Right renal cortex interstitium (tissue), 3 donors: Measurements from ENCODE around the gene TSHZ2. TPM values are rescaled to one million over a fixed set of nuclear protein-coding genes. Genes with fewer than 3 reads are reported as not detected.
"Not testable (repeated sequence)": the region's sequence is repeated elsewhere in the genome, so short reads cannot be mapped to it uniquely, and the experiment has no call there.

Experiments
- DNase-seq, 3 donors: peaks; one replicate each; pipeline ENCODE4 v3.0.0-alpha.2; 2013; ENCODE audit warnings: low read depth in 3 of 3, low spot score in 2 of 3
- polyA plus RNA-seq, 3 donors: library from polyadenylated mRNA; unstranded; fragments of 120-200 nt; gene quantifications; one replicate each; pipeline ENCODE4 v1.2.1, GENCODE V29; 2013; ENCODE audit not compliant: insufficient read length in 3 of 3

Gene TSHZ2
- polyA plus RNA-seq, 3 donors = 10.5 to 15.0 (median 14.4) TPM

- not testable (repeated sequence) for DNase-seq
These were observed 500.7 kb downstream of the TSHZ2 start for GRCh38 chr20:53472859-53473258.

- DNase-seq = no peak
These were observed 508.8 kb downstream of the TSHZ2 start for GRCh38 chr20:53480913-53481312.

- DNase-seq = no peak
These were observed 515.5 kb downstream of the TSHZ2 start for GRCh38 chr20:53487461-53488200.

GRCh38 chr20:53488775-53489272, 516.7 kb downstream of the TSHZ2 start:
- DNase-seq = no peak

GRCh38 chr20:53489528-53489927, 517.4 kb downstream of the TSHZ2 start:
- DNase-seq = no peak

- no peak for DNase-seq
These were observed 518.5 kb downstream of the TSHZ2 start for GRCh38 chr20:53490620-53491019.

GRCh38 chr20:53491462-53491861, 519.3 kb downstream of the TSHZ2 start:
- DNase-seq = no peak

GRCh38 chr20:53492212-53492611, 520.1 kb downstream of the TSHZ2 start:
- no peak for DNase-seq

- no peak for DNase-seq
These were observed 521.2 kb downstream of the TSHZ2 start for GRCh38 chr20:53493311-53493857.

GRCh38 chr20:53494753-53495152, 522.6 kb downstream of the TSHZ2 start:
- DNase-seq = no peak

GRCh38 chr20:53495398-53496092, 523.4 kb downstream of the TSHZ2 start:
- no peak for DNase-seq

- DNase-seq = no peak
These were observed 525.1 kb downstream of the TSHZ2 start for GRCh38 chr20:53497246-53497645.

- DNase-seq = no peak
These were observed 526.2 kb downstream of the TSHZ2 start for GRCh38 chr20:53498341-53498740.

GRCh38 chr20:53500651-53501050, 528.5 kb downstream of the TSHZ2 start:
- no peak for DNase-seq

- no peak for DNase-seq
These were observed 530.7 kb downstream of the TSHZ2 start for GRCh38 chr20:53502820-53503219.

- no peak for DNase-seq
These were observed 531.4 kb downstream of the TSHZ2 start for GRCh38 chr20:53503517-53503919.

- not testable (repeated sequence) for DNase-seq
These were observed 531.9 kb downstream of the TSHZ2 start for GRCh38 chr20:53504106-53504505.

- DNase-seq = no peak
These were observed 538.1 kb downstream of the TSHZ2 start for GRCh38 chr20:53510262-53510661.

- DNase-seq = no peak
These were observed 538.5 kb downstream of the TSHZ2 start for GRCh38 chr20:53510704-53511103.

GRCh38 chr20:53512076-53512475, 539.9 kb downstream of the TSHZ2 start:
- DNase-seq = no peak

- no peak for DNase-seq
These were observed 541.0 kb downstream of the TSHZ2 start for GRCh38 chr20:53513168-53513488.
